SK-N-SH treated with all-trans-retinoic acid at 6 μM for 48 hours (cell line): ENCODE data around the gene MEF2B.
"Not testable (repeated sequence)": the region's sequence is repeated elsewhere in the genome, so short reads cannot be mapped to it uniquely, and the experiment has no call there.

Experiments
- ATAC-seq: fragments of 200-7000 bp; cut with Tn5 transposase; 3 replicates; pipeline ENCODE4 v1.9.1; 2020; ENCODE audit warnings: mild to moderate bottlenecking, moderate library complexity
- ARNTL ChIP-seq: fragments of 450-650 bp; formaldehyde crosslinking; IDR thresholded peaks from 2 replicates; pipeline ENCODE4 v1.5.0; 2020; ENCODE audit warnings: low read depth, mild to moderate bottlenecking, moderate library complexity, borderline replicate concordance
- ESRRG ChIP-seq: fragments of 250-450 bp; sonication (Bioruptor Pico); IDR thresholded peaks from 2 replicates; pipeline ENCODE4 v1.6.1; 2021; ENCODE audit warnings: mild to moderate bottlenecking
- GLIS3 ChIP-seq: fragments of 250-450 bp; sonication (Bioruptor Pico); IDR thresholded peaks from 2 replicates; pipeline ENCODE4 v1.5.0; 2020; ENCODE audit warnings: mild to moderate bottlenecking, moderate library complexity
- ISL1 ChIP-seq: fragments of 250-450 bp; sonication (Bioruptor Pico); IDR thresholded peaks from 2 replicates; pipeline ENCODE4 v2.1.2; 2022; ENCODE audit warnings: mild to moderate bottlenecking, moderate library complexity
- OSR1 ChIP-seq: fragments of 250-450 bp; sonication (Bioruptor Pico); IDR thresholded peaks from 2 replicates; pipeline ENCODE4 v1.8.0; 2022; ENCODE audit warnings: moderate library complexity, mild to moderate bottlenecking, inconsistent platforms
- PPARA ChIP-seq: fragments of 250-450 bp; sonication (Bioruptor Pico); IDR thresholded peaks from 2 replicates; pipeline ENCODE4 v1.5.0; 2020; ENCODE audit warnings: mild to moderate bottlenecking, borderline replicate concordance
- RARB ChIP-seq: fragments of 250-450 bp; sonication (Bioruptor Pico); IDR thresholded peaks from 2 replicates; pipeline ENCODE4 v1.8.0; 2021; ENCODE audit warnings: mild to moderate bottlenecking, moderate library complexity
- TCF4 ChIP-seq: fragments of 250-450 bp; sonication (Bioruptor Pico); IDR thresholded peaks from 2 replicates; pipeline ENCODE4 v1.8.0; 2021; ENCODE audit warnings: mild to moderate bottlenecking, moderate library complexity, borderline replicate concordance
- TOX ChIP-seq: fragments of 250-450 bp; sonication (Bioruptor Pico); IDR thresholded peaks from 2 replicates; pipeline ENCODE4 v1.8.0; 2021; ENCODE audit warnings: mild to moderate bottlenecking, moderate library complexity, borderline replicate concordance
- ZC3H10 ChIP-seq: fragments of 250-450 bp; sonication (Bioruptor Pico); IDR thresholded peaks from 2 replicates; pipeline ENCODE4 v1.5.1; 2021; ENCODE audit warnings: mild to moderate bottlenecking, moderate library complexity
- ZFP3 ChIP-seq: fragments of 250-450 bp; sonication (Bioruptor Pico); IDR thresholded peaks from 2 replicates; pipeline ENCODE4 v1.5.0; 2020; ENCODE audit warnings: mild to moderate bottlenecking, moderate library complexity
- ZNF565 ChIP-seq: fragments of 450-650 bp; formaldehyde crosslinking; conservative IDR thresholded peaks from 2 replicates; pipeline ENCODE4 v1.5.0; 2020; ENCODE audit warnings: low read depth, mild to moderate bottlenecking, moderate library complexity
- ZNF70 ChIP-seq: fragments of 450-650 bp; formaldehyde crosslinking; IDR thresholded peaks from 2 replicates; pipeline ENCODE4 v1.5.0; 2020; ENCODE audit warnings: mild to moderate bottlenecking, moderate library complexity
- ZNF8 ChIP-seq: fragments of 450-650 bp; formaldehyde crosslinking; IDR thresholded peaks from 2 replicates; pipeline ENCODE4 v1.5.0; 2020; ENCODE audit warnings: mild to moderate bottlenecking, moderate library complexity
- TF ChIP-seq, protein P1 (sequence below): fragments of 250-450 bp; sonication (Bioruptor Pico); IDR thresholded peaks from 2 replicates; pipeline ENCODE4 v1.8.0; 2020; ENCODE audit warnings: mild to moderate bottlenecking, moderate library complexity, borderline replicate concordance
- TF ChIP-seq, protein P2 (sequence below): fragments of 250-450 bp; sonication (Bioruptor Pico); IDR thresholded peaks from 2 replicates; pipeline ENCODE4 v1.8.0; 2021; ENCODE audit warnings: low read depth, mild to moderate bottlenecking, moderate library complexity, borderline replicate concordance
- TF ChIP-seq, protein P3 (sequence below): fragments of 250-450 bp; sonication (Bioruptor Pico); IDR thresholded peaks from 2 replicates; pipeline ENCODE4 v1.5.1; 2021; ENCODE audit warnings: mild to moderate bottlenecking, moderate library complexity
- TF ChIP-seq, protein P4 (sequence below): fragments of 250-450 bp; sonication (Bioruptor Pico); IDR thresholded peaks from 2 replicates; pipeline ENCODE4 v1.5.0; 2020; ENCODE audit warnings: mild to moderate bottlenecking, moderate library complexity

Gene MEF2B

DNA sequence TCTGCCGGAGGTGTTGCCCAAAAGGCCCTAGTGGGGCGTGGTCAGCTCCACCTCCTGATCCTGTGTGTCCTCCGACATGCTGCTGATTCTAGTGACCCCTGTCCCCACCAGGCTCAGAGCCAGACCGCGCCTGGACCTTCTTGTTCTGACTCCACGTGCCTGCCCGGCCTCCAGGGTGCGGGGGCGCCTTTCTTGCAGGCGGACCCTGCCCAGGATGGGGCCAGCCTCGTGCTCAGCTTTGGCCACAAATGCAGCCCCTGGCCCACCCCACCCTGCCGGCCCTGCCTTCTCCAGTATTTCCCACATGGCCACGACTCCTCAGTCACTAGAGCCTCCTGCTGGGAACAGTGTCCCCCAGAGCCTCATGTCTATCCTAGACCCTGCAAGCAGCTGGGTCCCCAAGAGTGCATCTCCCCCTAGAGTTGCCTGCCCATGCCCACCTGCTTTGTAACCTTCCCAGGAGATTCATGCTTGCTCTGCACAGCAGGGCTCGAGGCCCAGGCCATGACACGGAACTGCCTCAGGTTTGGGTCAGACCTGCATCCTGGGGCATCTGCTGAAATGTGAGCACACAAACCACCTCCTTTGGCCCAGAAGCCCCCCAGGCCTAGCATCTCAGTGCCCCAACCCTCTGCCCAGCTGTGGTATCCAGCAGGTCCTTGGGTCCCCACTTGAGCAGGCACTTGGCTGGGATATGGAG, 58.8 kb downstream of the MEF2B start (continued):
- TF ChIP-seq, protein P1, sequence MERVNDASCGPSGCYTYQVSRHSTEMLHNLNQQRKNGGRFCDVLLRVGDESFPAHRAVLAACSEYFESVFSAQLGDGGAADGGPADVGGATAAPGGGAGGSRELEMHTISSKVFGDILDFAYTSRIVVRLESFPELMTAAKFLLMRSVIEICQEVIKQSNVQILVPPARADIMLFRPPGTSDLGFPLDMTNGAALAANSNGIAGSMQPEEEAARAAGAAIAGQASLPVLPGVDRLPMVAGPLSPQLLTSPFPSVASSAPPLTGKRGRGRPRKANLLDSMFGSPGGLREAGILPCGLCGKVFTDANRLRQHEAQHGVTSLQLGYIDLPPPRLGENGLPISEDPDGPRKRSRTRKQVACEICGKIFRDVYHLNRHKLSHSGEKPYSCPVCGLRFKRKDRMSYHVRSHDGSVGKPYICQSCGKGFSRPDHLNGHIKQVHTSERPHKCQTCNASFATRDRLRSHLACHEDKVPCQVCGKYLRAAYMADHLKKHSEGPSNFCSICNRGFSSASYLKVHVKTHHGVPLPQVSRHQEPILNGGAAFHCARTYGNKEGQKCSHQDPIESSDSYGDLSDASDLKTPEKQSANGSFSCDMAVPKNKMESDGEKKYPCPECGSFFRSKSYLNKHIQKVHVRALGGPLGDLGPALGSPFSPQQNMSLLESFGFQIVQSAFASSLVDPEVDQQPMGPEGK (CRISPR knock-in tag): no peak
- TF ChIP-seq TCF4 (CRISPR knock-in tag) (no peak), ZNF8 (CRISPR knock-in tag) (no peak), ARNTL (CRISPR knock-in tag) (no peak), ESRRG (CRISPR knock-in tag) (no peak), TOX (CRISPR knock-in tag) (no peak), ZNF565 (CRISPR knock-in tag) (no peak)

DNA sequence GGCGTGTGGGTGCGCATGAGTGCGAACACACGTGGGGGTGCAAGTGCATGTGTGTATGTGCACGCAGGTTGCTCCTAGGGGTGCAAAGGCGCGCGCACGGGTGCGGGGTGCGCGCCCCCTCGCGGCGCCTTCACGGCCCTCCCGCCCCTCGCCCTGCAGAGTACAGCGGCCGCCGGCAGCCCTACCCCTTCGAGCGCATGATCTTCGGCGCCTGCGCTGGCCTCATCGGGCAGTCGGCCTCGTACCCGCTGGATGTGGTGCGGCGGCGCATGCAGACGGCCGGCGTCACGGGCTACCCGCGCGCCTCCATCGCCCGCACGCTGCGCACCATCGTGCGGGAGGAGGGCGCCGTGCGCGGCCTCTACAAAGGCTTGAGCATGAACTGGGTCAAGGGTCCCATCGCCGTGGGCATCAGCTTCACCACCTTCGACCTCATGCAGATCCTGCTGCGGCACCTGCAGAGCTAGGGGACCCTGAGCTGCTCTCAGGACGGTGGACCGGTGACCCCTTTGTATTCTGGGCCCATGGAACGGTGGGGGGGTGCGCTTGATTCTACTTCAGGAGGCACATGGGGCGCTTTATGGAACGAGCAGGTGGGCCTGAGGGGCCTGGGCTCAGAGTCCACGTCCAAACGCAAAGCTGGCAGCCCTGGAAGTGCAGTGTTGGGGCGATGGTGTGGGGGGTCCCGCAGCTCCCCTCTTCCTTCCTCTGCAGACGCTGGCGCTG, 59.5 kb downstream of the MEF2B start:
- ATAC-seq: peak; percentile 67
- TF ChIP-seq ZNF8 (CRISPR knock-in tag): no peak
- TF ChIP-seq ARNTL (CRISPR knock-in tag): no peak
- no peak for TF ChIP-seq ZNF565 (CRISPR knock-in tag)
- TF ChIP-seq ZNF70 (CRISPR knock-in tag): no peak
- TF ChIP-seq, protein P1 (CRISPR knock-in tag): no peak
- TF ChIP-seq, all 23 proteins: peak for 0

DNA sequence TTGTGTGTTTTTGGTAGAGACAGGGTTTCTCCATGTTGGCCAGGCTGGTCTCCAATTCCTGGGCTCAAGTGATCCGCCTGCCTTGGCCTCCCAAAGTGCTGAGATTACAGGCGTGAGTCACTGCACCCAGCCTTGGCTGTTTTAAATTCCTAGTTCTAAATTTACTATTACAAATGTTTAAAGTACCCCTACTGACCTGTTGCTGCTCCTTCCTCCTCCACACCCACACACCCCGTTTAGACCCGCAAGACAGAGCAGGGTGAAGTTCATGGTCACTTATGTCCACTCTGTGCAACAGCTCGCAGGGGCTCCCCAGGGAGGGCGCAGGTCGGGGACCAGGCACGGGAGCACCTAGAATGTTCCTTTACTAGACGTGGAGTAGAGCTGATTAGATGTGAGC, 60.5 kb downstream of the MEF2B start:
- TF ChIP-seq GLIS3 (CRISPR knock-in tag) (no peak), OSR1 (CRISPR knock-in tag) (no peak), ZFP3 (CRISPR knock-in tag) (no peak), ZC3H10 (CRISPR knock-in tag) (no peak), ZNF8 (CRISPR knock-in tag) (no peak)
- TF ChIP-seq, protein P2, sequence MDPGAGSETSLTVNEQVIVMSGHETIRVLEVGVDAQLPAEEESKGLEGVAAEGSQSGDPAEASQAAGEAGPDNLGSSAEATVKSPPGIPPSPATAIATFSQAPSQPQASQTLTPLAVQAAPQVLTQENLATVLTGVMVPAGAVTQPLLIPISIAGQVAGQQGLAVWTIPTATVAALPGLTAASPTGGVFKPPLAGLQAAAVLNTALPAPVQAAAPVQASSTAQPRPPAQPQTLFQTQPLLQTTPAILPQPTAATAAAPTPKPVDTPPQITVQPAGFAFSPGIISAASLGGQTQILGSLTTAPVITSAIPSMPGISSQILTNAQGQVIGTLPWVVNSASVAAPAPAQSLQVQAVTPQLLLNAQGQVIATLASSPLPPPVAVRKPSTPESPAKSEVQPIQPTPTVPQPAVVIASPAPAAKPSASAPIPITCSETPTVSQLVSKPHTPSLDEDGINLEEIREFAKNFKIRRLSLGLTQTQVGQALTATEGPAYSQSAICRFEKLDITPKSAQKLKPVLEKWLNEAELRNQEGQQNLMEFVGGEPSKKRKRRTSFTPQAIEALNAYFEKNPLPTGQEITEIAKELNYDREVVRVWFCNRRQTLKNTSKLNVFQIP (CRISPR knock-in tag): no peak
- TF ChIP-seq, all 23 proteins: peak for 0
- no peak for ATAC-seq

DNA sequence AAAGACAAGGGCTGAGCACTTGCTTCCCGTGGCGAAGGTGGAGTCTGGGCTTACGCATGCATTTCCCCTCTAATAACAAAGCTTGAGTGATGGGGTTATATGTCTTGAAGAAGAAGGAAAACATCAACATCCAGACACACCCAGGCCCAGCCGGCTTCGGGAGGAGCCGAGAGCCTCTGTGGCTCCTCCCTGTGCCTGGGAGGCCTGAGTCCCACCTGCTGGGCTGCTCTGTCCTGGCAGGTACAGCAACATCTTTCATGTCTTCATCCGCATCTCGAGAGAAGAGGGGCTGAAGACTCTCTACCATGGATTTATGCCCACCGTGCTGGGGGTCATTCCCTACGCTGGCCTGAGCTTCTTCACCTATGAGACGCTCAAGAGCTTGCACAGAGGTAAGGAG, 62.4 kb downstream of the MEF2B start:
- TF ChIP-seq ESRRG (CRISPR knock-in tag) (no peak), PPARA (no peak), ZNF565 (CRISPR knock-in tag) (no peak), RARB (CRISPR knock-in tag) (no peak), ARNTL (CRISPR knock-in tag) (no peak), OSR1 (CRISPR knock-in tag) (no peak), TCF4 (CRISPR knock-in tag) (no peak), ZFP3 (CRISPR knock-in tag) (no peak), ISL1 (CRISPR knock-in tag) (no peak), GLIS3 (CRISPR knock-in tag) (no peak), ZNF8 (CRISPR knock-in tag) (no peak)
- TF ChIP-seq, protein P3, sequence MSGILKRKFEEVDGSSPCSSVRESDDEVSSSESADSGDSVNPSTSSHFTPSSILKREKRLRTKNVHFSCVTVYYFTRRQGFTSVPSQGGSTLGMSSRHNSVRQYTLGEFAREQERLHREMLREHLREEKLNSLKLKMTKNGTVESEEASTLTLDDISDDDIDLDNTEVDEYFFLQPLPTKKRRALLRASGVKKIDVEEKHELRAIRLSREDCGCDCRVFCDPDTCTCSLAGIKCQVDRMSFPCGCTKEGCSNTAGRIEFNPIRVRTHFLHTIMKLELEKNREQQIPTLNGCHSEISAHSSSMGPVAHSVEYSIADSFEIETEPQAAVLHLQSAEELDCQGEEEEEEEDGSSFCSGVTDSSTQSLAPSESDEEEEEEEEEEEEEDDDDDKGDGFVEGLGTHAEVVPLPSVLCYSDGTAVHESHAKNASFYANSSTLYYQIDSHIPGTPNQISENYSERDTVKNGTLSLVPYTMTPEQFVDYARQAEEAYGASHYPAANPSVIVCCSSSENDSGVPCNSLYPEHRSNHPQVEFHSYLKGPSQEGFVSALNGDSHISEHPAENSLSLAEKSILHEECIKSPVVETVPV: no peak
- TF ChIP-seq, protein P1 (CRISPR knock-in tag): no peak
- TF ChIP-seq, protein P4, sequence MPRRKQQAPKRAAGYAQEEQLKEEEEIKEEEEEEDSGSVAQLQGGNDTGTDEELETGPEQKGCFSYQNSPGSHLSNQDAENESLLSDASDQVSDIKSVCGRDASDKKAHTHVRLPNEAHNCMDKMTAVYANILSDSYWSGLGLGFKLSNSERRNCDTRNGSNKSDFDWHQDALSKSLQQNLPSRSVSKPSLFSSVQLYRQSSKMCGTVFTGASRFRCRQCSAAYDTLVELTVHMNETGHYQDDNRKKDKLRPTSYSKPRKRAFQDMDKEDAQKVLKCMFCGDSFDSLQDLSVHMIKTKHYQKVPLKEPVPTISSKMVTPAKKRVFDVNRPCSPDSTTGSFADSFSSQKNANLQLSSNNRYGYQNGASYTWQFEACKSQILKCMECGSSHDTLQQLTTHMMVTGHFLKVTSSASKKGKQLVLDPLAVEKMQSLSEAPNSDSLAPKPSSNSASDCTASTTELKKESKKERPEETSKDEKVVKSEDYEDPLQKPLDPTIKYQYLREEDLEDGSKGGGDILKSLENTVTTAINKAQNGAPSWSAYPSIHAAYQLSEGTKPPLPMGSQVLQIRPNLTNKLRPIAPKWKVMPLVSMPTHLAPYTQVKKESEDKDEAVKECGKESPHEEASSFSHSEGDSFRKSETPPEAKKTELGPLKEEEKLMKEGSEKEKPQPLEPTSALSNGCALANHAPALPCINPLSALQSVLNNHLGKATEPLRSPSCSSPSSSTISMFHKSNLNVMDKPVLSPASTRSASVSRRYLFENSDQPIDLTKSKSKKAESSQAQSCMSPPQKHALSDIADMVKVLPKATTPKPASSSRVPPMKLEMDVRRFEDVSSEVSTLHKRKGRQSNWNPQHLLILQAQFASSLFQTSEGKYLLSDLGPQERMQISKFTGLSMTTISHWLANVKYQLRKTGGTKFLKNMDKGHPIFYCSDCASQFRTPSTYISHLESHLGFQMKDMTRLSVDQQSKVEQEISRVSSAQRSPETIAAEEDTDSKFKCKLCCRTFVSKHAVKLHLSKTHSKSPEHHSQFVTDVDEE (CRISPR knock-in tag): no peak
- no peak for ATAC-seq

DNA sequence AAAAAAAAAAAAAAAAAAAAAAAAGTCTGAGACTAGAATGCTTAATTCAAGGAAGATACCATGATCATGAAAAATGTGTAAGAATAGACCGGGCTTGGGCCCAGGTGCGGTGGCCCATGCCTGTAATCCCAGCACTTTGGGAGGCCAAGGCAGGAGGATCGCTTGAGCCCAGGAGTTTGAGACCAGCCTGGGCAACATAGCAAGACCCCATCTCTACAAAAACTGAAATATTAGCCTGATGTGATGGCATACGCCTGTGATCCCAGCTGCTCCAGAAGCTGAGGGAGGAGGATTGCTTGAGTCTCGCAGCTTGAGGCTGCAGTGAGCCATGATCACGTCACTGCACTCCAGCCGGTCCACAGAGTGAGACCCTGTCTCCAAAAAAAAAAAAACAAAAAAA, 63.1 kb downstream of the MEF2B start:
- not testable (repeated sequence) for ATAC-seq
